HT1080 (cell line): ENCODE results near the gene TSPEAR. TPM values are rescaled to one million over a fixed set of nuclear protein-coding genes. Genes with fewer than 3 reads are reported as not detected.

Experiments used
- DNase-seq: peaks from one replicate; pipeline ENCODE4 v3.0.0-alpha.2; 2015; ENCODE audit warnings: low read depth
- total RNA-seq: library from RNA; depleted of rRNA; stranded (reverse); fragments of >200 nt; shearing (Covaris generic); gene quantifications from 2 replicates; pipeline ENCODE4 v1.2.3, GENCODE V29; 2014

Gene TSPEAR
- total RNA-seq, 1 experiment from 2014 or later: not detected

- no peak for DNase-seq
Measured at GRCh38 chr21:44477712-44478111, 233.7 kb downstream of the TSPEAR start.

GRCh38 chr21:44477131-44477530, 234.2 kb downstream of the TSPEAR start:
- no peak for DNase-seq

GRCh38 chr21:44475266-44475845, 236.0 kb downstream of the TSPEAR start:
- no peak for DNase-seq

GRCh38 chr21:44473915-44474555, 237.3 kb downstream of the TSPEAR start:
- DNase-seq: no peak

DNA sequence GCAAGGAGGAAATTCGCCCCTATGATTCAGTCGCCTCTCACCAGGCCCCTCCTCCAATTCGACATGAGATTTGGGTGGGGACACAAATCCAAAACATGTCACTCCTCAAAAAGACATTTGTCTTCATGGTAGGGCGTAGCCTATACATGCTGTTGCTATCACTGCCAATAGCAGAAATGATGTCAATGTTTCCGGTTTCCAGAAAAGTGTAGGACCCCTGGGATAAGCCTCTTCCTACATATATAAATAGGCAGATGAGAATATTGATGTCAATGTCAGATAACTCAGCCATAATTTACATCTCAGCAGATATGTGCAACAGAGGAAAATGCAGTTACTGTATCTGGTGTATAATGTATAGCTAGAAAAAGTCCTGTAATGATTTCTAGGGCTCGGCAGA, 239.4 kb downstream of the TSPEAR start:
- DNase-seq: no peak

DNA sequence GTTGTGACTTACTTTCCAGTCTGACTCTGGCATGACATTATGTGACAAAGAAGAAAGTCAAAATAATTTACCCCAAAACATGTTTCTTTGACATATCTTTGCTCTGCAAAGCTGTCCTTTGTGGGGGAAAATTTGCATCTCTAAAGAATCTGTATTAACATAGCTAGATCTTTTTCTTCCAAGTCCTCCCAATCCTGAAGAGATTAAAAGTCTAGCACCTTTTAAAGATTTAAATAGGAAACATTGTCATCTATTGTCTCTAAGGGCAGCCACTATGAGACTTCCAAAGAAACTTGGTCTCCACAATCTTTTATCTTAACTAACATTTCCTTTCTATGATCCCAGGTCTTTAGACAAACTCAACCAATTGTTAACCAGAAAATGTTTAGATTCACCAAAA, 240.0 kb downstream of the TSPEAR start:
- no peak for DNase-seq

DNA sequence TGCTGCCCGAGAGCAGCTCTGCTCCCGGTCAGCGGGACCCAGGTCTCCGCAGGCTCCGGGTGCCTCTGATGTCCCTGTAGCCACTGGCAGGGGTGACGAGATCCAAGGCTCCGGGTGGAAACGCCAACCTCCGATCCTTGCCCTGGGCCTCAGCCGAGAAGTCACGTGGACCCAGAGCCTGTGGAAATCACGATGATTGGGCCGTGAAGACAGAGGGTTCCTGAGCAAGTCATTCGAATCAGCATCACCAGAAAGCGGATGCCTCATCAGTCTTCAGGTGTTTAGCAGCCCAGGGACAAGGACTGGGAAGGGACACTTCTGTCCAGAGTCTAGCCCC, 243.5 kb downstream of the TSPEAR start:
- no peak for DNase-seq

- DNase-seq: no peak
Measured at GRCh38 chr21:44466996-44467858, 244.1 kb downstream of the TSPEAR start.

DNA sequence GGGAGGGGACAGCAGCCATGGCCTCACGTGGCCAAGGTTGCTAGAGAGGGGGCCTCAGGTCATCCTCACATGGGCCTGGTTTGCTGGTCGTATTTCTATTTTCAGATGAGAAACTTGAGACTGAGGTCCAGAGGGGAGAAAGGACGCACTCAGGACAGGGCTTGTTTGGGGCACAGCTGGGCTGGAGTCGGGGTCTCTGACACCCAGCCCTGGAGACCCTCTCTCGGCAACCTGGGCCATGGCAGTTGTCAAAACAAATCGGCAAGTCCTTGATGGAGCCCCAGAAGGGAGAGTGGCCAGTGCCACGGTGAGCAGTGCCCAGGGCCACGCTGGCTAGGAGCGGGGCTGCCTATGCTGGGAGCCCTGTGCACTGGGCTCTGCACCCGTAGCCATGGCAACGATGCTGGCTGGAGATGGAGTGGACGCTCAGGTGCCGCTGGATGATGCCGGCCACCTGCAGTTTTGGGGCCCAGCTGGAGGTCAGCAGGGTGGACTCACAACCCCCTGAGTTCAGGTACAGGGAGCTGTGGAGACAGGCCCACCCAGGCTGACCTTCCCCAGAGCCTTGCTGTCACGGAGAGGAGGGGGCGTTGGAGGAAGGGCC, 244.9 kb downstream of the TSPEAR start:
- DNase-seq: no peak

GRCh38 chr21:44464351-44464750, 247.0 kb downstream of the TSPEAR start:
- no peak for DNase-seq

- DNase-seq: no peak
Measured at GRCh38 chr21:44463724-44464123, 247.6 kb downstream of the TSPEAR start.

DNA sequence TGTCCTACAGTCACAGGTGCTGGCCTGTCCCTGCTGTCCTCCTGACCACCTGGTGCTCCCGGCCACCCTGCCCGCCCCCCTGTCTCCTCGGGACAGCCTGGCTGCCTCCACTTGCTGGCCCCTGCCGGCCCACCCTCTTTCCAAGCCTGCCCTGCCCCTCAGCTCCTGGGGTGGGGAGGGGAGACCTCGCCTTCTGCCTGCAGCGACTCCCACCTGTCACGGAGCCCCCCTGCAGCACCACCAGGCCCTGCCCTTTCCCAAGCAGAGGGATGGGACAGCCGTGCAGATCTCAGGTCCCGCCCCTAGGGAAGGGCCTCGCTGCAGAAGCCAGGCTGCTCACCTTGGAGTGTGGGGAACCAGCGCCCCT, 248.6 kb downstream of the TSPEAR start:
- DNase-seq: no peak

- no peak for DNase-seq
Measured at GRCh38 chr21:44462086-44462833, 249.1 kb downstream of the TSPEAR start.

DNA sequence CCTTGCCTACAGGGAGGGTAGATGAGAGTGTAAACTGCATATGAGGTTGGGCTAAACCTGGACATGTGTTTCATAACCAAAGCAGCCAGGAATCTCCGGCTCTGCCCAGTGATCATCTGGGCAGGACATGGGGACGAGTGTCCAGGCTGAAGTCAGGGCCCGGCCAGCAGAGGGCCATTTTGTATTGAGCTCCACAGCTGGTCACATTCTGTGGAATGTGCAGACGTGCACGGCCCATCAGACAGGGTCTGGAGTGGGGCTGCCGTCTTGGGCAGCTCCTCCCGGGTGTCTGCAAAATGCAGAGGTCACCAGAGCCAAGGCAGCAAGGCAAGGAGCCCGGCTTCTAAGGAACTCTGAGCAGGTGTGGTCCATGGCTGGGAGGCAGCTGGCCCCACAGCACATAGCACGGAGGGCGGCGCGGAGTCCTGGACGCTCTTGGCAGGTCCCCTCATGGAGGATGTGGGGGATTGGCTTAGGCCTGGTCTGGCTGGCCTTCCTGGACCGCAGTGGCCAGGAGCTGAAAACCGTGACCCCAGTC, 249.8 kb downstream of the TSPEAR start:
- DNase-seq: no peak

DNA sequence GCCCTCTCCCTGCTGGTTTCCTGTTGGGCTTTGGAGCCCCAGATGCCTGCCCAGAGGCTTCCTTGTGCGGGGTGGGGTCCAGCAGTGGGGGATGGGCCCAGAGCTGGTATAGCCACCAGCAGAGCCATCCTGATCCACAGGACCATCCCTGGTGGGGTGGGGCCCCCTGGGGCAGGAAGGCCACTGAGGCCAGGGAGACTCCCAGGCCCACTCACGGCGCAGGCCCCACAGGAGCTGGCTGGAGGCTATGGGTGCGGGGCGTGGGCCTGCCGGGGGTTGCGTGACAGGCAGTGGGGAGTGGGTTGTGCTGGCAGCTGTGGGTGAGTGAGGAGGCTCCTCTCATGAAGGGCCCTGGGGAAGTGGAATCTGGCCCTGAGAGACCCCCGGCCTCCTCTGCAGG, 250.4 kb downstream of the TSPEAR start:
- no peak for DNase-seq

DNA sequence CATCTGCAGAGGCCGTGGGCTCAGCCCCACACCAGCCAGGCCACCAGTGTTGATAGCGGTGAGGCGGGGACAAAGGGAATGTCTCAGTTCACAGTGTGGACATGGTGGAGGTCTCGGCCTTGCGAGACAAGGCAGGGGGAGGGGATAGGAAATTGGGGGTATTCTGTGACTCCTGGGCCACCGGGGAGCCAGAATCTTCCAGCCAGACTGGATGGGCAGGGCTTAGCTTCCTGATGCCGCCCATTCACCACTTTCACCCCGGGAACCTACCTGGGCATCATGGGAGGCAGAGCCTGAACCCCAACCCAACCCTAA, 251.0 kb downstream of the TSPEAR start:
- no peak for DNase-seq

- DNase-seq: no peak
Measured at GRCh38 chr21:44459712-44460440, 251.5 kb downstream of the TSPEAR start.

GRCh38 chr21:44458971-44459711, 252.2 kb downstream of the TSPEAR start:
- no peak for DNase-seq

GRCh38 chr21:44456915-44457736, 254.2 kb downstream of the TSPEAR start:
- no peak for DNase-seq
